HG02885 (cell line): ENCODE results near the gene RFFL.
"Not testable (repeated sequence)": the region's sequence is repeated elsewhere in the genome, so short reads cannot be mapped to it uniquely, and the experiment has no call there.

ENCODE experiments used
- ATAC-seq: cut with Tn5 transposase; IDR thresholded peaks from one replicate; pipeline ENCODE4 v1.9.1; 2021; ENCODE audit warnings: mild to moderate bottlenecking; ENCODE audit not compliant: unreplicated experiment, poor library complexity

RFFL gene

GRCh38 chr17:35011671-35012216 is 51.8 kb downstream of the RFFL start:
- ATAC-seq, result no peak

- ATAC-seq, result no peak
Observed at GRCh38 chr17:35010093-35010492, 53.4 kb downstream of the RFFL start.

GRCh38 chr17:35006961-35007360 is 56.5 kb downstream of the RFFL start:
- ATAC-seq, result no peak

GRCh38 chr17:35006345-35006744 is 57.2 kb downstream of the RFFL start:
- ATAC-seq, result no peak

GRCh38 chr17:35003778-35004177 is 59.7 kb downstream of the RFFL start:
- no peak for ATAC-seq

- no peak for ATAC-seq
Observed at GRCh38 chr17:35002876-35003551, 60.5 kb downstream of the RFFL start.

- no peak for ATAC-seq
Observed at GRCh38 chr17:35001549-35001948, 62.0 kb downstream of the RFFL start.

- ATAC-seq, result not testable (repeated sequence)
Observed at GRCh38 chr17:35000965-35001364, 62.5 kb downstream of the RFFL start.

GRCh38 chr17:34999456-34999855 is 64.1 kb downstream of the RFFL start:
- no peak for ATAC-seq

- ATAC-seq, result peak; percentile 57
Observed at GRCh38 chr17:34998205-34998604, 65.3 kb downstream of the RFFL start.

GRCh38 chr17:34997355-34997862 is 66.1 kb downstream of the RFFL start:
- no peak for ATAC-seq

GRCh38 chr17:34996422-34997285 is 66.9 kb downstream of the RFFL start:
- no peak for ATAC-seq

- ATAC-seq, result no peak
Observed at GRCh38 chr17:34993031-34993430, 70.5 kb downstream of the RFFL start.

- ATAC-seq, result no peak
Observed at GRCh38 chr17:34991606-34992005, 71.9 kb downstream of the RFFL start.

- no peak for ATAC-seq
Observed at GRCh38 chr17:34990921-34991365, 72.6 kb downstream of the RFFL start.

GRCh38 chr17:34989473-34989872 is 74.0 kb downstream of the RFFL start:
- no peak for ATAC-seq

- no peak for ATAC-seq
Observed at GRCh38 chr17:34988644-34989043, 74.9 kb downstream of the RFFL start.

GRCh38 chr17:34987232-34987631 is 76.3 kb downstream of the RFFL start:
- no peak for ATAC-seq

- no peak for ATAC-seq
Observed at GRCh38 chr17:34981538-34982241, 81.8 kb downstream of the RFFL start.
